NCI-H1930 (cell line): ENCODE measurements around the gene NTN1.
A peak's percentile ranks its signal among the peaks of the same experiment; 100 is the strongest.
"Not testable (repeated sequence)": the region's sequence is repeated elsewhere in the genome, so short reads cannot be mapped to it uniquely, and the experiment has no call there.

ENCODE experiments used
- DNase-seq, 2 experiments: peaks; one replicate each; lab custom pipeline; 2025; lab: John Stamatoyannopoulos, UW

NTN1 gene

GRCh38 chr17:9087921-9088320 is 66.6 kb downstream of the NTN1 start:
- no peak for DNase-seq

DNA sequence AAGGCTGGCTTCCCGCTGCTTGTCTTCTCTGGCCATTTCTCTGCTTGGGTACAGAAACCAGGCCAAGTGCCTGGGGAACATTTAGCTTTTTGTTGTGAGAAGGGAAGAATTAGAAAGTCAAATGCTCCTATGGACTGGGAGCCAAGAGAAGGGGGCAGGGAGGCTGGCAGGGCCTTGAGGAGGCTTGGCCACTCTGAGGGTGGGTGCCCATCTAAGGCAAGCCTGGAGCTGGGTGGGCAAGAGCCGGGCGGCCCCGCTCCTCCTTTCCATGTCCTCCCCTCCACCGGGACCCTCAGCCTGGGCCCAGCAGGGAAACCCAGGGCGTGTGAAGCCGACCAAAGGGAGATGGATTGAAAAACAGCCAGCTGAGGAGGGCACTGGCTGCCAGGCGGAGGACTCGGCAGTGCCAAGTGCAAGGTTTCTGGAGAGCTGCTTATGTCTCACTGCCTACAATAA is 69.4 kb downstream of the NTN1 start:
- DNase-seq, result no peak

GRCh38 chr17:9094193-9094592 is 72.9 kb downstream of the NTN1 start:
- DNase-seq, result no peak

- DNase-seq, result no peak
Observed at GRCh38 chr17:9095390-9095789, 74.1 kb downstream of the NTN1 start.

- DNase-seq, result no peak
Observed at GRCh38 chr17:9098242-9098825, 77.0 kb downstream of the NTN1 start.

- no peak for DNase-seq
Observed at GRCh38 chr17:9101356-9101755, 80.0 kb downstream of the NTN1 start.

DNA sequence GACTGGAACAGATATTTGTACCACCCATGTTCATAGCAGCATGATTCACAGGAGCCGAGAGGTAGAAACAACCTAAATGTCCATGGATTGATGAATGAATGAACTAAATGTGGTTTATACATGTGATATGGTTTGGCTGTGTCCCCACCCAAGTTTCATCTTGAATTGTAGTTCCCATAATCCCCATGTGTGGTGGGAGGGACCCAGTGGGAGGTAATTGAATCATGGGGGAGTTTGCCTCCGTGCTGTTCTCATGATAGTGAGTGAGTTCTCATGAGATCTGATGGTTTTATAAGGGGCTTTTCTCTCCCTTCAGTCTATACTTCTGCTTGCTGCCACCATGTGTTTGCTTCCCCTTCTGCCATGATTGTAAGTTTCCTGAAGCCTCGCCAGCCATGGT is 81.9 kb downstream of the NTN1 start:
- DNase-seq, result not testable (repeated sequence)

- no peak for DNase-seq
Observed at GRCh38 chr17:9104370-9105041, 83.2 kb downstream of the NTN1 start.

- no peak for DNase-seq
Observed at GRCh38 chr17:9105068-9105868, 84.0 kb downstream of the NTN1 start.

GRCh38 chr17:9106278-9106677 is 85.0 kb downstream of the NTN1 start:
- DNase-seq, result not testable (repeated sequence)

GRCh38 chr17:9107527-9107926 is 86.2 kb downstream of the NTN1 start:
- no peak for DNase-seq

- DNase-seq, result no peak
Observed at GRCh38 chr17:9108146-9108545, 86.8 kb downstream of the NTN1 start.

- DNase-seq, result no peak
Observed at GRCh38 chr17:9109933-9110332, 88.6 kb downstream of the NTN1 start.

DNA sequence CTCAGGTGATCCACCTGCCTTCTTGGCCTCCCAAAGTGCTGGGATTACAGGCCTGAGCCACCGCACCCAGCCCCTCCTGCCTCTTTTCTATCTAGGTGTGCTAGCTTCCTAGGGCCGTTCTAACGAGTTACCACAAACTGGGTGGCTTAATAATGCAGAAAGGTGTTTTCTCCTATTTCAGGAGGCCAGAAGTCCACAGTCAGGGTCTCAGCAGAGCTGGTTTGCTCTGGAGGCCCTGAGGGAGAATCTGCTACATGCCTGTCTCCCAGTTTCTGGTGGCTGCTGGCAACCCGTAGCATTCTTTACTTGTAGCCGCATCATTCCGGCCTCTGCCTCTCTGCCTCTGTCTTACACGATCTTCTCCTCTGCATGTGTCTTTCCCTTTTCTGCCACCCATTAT is 89.2 kb downstream of the NTN1 start:
- no peak for DNase-seq

DNA sequence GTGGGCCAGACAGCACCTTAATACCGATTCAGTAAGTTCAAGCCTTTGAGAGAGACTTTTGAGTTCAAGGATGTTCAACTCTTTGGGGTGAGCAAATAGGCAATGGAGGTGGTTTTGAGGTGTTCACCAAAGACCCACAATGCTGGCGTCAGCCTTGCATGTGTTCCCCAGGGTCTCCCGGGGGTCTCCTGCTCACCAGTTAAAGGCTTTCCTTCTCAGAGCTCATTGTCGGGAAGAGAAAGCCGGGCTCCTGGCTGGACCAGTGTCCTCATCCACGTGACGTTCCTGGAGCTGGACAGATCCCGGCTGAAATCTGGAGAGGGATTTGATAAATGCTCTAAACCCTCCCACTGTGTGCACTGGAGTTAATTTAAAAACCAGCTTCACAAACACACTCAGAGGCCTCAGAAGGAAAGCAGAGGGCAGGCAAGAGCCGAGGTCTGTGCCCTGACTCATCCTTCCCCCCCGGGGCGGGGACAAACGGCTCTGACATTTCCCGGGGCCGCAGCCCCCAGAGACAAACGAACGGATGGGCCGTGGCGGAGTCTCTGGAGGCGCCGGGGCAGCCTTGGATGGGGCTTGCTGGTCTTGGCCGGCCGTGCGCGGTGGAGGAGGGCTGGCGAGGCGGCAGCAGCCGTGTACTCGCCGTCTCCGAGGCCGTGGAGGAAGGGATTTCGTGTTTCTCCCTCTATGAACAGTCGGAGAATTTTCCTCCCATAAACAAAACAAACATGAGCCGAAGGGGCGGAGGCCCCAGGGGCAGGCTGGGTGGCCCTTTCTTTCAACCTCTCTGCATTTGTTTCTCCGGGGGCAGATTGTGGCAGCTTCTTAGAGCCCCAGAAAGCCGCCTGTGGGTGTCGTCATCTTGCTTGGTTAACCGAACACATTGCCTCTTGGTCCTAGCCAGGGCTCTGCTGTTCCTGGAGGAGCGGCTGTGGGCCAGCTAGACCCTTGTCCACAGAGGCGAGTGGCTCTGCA is 94.2 kb downstream of the NTN1 start:
- no peak for DNase-seq

DNA sequence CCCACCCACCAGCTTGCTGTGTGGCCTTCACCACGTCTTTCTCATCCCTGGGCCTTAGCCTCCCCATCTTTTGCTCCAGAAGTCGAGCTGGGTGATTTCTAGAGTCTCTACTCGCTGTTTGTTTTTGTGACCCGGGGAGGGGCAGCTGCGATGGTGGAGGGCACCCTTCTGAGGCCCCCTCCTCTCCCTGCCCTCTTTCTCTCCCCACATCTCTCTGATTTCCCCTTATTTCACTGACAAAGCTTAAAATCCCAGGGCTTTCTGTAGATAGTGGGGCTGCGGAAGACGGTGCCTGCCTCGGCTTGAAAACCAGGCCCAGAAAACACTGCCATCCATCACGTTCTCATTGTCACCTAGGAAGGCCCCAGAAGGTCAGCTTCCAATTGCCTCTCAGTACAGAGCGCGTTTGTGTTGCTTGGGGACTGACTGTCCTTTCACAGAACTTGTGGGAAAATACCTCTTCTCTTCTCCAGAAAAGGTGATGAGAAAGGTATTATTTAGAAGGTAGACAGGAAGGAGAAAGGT is 95.1 kb downstream of the NTN1 start:
- DNase-seq, result no peak

- no peak for DNase-seq
Observed at GRCh38 chr17:9116861-9117568, 95.7 kb downstream of the NTN1 start.

DNA sequence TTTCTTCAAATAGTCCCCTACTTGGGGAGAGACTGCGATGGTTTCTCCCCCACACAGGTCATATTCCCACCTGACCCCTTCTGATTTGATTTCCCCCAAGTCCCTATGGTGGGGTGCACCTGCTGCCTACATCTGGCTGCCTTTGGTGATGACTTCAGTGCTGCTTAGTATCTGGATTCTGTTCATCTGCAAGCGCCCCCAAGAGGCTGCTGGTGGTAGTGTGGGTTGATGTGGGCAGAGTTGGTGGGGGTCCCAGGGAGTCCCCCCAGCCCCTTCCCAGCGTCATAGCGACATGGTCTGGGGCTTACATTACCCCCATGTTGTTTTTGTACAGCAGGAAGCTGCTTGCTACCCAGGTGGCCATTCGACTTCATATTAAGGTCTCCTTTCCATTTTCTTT is 99.2 kb downstream of the NTN1 start:
- peak in 1 of 2 experiments; percentile 7 for DNase-seq

GRCh38 chr17:9121186-9121820 is 100.0 kb downstream of the NTN1 start:
- DNase-seq, result no peak
